NCI-H2029 (cell line): ENCODE measurements around the gene MCHR1.
"Not testable (repeated sequence)": the region's sequence is repeated elsewhere in the genome, so short reads cannot be mapped to it uniquely, and the experiment has no call there.

Source experiments
- DNase-seq: peaks from one replicate; lab custom pipeline; 2025; lab: John Stamatoyannopoulos, UW

MCHR1 gene

GRCh38 chr22:40656651-40657050 lies 22.6 kb upstream of the MCHR1 start:
- DNase-seq, result not testable (repeated sequence)

DNA sequence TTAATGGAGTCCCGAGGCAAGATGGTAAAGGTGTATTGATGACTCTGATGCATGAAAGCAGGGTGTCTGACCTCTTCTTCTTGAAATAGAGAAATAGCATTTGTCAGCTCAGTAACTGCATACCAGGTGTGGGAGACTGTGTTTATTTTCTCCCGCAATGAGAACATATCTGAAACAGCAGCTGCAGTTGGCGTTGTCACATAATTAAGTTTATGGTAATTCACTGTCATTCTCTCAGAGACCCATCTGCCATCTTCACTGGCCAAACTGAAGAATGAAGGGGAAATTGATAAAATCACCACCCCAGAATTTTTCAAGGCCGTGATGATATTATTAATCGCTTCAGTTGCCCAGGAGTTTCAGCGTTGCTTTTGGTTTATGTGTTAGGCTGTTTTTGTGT lies 20.1 kb upstream of the MCHR1 start:
- DNase-seq, result no peak

DNA sequence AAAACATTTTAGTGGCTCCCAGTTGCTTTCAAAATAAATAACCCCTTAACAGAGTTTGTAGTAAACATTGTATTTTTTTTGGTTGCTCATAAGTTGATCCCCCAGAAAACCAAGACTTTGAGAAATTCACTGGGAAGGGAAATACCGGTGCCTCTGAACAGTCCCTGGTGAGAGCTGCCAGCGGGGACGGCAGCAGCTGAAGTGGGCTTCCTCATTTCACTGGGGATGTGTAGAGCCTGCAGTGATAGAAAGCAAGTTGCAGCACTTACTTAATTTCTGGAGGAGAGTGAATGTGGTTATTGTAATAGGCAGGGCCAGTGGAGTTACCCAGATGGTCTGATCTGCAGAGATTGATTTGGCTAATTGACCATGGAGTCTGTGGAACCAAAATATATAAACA lies 18.6 kb upstream of the MCHR1 start:
- no peak for DNase-seq

DNA sequence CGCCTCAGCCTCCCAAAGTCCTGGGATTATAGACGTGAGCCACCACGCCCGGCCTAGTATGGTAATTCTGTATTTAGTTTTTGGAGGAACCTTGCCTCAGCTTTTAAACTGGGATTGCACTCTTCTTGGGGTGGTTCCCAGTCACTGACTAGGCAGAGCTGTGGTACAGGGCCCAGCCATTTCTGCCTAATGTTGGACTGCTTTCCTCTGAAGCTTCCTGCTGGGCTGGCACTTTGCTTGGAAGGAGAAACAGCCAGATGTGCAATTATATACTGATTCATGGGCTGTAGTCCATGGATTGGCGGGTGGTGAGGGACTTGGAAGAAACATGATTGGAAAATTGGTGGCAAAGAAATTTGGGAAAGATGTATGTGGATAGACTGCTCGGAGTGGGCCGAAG lies 17.6 kb upstream of the MCHR1 start:
- DNase-seq, result no peak

DNA sequence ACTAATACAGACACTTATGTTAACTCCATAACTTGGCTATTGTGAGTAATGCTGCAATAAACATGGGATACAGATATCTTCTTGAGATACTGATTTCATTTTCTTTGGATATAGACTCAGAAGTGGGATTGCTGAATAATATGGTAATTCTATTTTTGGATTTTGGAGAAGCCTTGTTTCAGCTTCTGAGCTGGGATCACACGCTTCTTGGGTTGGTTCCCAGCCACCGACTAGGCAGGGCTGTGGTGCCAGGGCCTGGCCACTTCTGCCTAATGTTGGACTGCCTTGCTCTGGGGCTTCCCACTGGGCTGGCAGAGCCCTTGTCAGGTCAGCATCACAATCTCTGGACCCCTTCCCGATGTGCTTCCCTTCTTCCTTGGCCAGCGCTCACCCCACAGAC lies 14.0 kb upstream of the MCHR1 start:
- no peak for DNase-seq

DNA sequence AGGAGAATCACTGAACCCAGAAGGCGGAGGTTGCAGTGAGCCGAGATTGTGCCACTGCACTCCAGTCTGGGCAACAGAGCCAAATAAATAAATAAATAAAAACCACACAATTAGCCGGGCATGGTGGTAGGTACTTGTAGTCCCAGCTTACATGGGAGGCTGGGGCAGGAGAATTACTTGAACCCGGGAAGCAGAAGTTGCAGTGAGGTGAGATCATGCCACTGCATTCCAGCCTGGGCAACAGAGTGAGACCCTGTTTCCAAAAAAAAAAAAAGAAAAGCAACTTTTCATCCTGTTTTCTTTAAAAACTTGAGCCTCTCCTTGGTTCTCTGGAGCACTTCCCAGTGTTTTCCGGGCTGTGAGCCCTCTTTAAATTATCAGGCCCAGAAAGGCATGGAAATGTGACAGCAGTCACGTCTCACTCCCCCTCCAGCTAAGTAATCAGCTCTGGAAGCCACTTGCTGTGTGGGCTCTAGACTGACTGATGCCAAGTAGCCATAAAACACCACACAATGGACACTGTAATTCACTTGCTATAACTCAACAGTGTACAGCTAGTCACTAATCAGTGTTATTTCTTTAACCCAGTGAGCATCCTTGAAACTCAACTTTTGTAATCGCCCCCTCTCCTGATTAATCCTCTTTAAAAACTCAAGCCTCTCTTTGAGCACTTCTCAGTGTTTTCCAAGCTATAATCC lies 13.0 kb upstream of the MCHR1 start:
- no peak for DNase-seq

DNA sequence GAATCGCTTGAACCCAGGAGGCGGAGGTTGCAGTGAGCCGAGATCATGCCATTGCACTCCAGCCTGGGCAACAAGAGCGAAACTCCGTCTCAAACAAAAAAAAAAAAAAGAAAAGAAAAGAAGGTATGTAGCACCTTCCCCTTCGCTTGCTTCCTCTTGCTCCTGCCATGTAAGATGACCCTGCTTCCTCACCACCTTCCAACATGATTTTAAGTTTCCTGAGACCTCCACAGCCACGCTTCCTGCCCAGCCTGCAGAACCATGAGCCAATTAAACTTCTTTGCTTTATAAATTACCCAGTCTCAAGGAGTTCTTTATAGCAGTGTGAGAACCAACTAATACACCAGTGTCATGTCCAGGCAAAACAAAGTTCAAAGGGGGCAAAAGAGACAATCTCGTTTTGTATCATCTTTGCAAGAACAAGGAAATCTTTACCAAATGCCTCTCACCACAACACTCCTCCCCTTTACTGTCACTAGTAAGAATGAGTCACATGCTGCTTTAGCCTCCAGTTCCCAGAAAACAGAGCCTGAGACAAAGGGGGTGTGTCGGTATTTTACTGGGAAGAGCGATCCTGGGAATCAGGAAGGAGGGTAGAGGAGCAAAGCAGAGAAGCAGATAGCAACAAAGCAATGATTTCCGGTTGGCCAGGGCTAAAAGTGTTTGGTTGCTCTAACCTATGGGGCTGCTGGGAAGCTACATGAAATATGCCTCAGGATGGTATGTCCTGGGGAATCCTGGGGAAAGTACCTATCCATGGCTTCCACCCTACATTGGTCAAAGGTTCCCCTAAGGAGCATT lies 10.5 kb upstream of the MCHR1 start:
- DNase-seq, result no peak

DNA sequence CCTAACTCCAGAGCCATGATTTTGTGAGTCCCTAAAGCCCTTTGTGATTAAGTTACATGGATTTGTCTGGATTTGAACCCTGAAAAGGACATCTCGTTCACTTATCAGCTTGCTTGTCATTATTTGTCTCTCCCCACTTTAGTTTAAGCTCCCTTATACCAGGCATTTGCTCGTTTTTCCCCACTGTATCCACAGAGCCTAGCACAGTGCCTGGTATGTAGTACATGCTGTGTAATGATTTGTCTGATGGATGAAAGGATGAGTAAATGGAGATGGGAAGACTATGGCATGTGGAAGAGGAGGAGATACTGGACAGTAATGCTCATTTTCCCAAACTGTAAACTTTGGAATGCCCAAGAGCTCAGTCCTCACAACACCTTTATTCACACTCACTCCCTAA lies 9.2 kb upstream of the MCHR1 start:
- DNase-seq, result no peak

DNA sequence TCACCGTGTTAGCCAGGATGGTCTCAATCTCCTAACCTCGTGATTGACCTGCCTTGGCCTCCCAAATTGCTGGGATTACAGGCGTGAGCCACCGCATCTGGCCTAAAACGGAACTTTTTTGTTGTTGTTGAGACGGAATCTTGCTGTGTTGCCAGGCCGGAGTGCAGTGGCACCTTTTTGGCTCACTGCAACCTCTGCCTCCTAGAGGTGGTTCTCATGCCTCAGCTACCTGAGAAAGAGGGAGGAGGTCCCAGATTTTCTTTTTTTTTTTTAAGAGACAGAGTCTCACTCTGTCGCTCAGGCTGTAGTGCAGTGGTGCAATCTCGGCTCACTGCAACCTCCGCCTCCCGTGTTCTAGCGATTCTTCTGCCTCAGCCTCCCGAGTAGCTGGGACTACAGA lies 7.9 kb upstream of the MCHR1 start:
- no peak for DNase-seq

GRCh38 chr22:40671796-40672360 lies 7.4 kb upstream of the MCHR1 start:
- DNase-seq, result no peak

- DNase-seq, result no peak
These were observed 6.3 kb upstream of the MCHR1 start for GRCh38 chr22:40673017-40673416.

DNA sequence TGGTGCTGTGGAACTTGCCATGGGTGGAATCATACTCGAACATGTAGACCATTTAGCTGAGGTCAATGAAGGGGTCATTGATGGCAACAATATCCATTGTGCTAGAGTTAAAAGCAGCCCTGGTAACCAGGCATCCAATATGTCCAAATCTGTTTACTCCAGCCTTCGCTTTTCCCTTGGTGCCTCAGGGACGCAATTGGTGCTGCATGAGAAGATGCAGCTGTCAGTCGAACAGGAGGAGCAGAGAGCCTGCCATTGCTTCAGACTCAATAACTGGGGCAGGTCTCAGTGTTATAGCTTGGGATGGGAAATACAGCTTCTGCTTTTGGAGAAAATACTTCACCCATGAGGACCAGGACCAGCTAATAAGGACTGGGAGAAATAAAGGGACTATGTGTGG lies 5.0 kb upstream of the MCHR1 start:
- DNase-seq, result no peak

DNA sequence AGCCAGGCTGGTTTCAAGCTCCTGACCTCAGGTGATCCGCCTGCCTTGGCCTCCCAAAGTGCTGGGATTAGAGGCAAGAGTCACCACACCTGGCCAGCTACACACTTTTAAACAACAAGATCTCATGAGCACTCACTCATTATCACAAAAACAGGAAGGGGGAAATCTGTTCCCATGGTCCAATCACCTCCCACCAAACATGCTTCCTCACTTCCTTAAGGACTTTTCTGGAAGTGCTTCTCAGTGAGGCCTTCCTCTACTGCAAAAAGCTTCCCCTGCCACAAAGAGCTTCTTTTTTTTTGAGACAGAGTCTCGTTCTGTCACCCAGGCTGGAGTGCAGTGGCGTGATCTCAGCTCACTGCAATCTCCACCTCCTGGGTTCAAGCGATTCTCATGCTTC lies 3.1 kb upstream of the MCHR1 start:
- not testable (repeated sequence) for DNase-seq

- no peak for DNase-seq
These were observed 2.6 kb upstream of the MCHR1 start for GRCh38 chr22:40676644-40677043.

GRCh38 chr22:40678493-40679248 lies 613 bp upstream of the MCHR1 start:
- DNase-seq, result no peak

DNA sequence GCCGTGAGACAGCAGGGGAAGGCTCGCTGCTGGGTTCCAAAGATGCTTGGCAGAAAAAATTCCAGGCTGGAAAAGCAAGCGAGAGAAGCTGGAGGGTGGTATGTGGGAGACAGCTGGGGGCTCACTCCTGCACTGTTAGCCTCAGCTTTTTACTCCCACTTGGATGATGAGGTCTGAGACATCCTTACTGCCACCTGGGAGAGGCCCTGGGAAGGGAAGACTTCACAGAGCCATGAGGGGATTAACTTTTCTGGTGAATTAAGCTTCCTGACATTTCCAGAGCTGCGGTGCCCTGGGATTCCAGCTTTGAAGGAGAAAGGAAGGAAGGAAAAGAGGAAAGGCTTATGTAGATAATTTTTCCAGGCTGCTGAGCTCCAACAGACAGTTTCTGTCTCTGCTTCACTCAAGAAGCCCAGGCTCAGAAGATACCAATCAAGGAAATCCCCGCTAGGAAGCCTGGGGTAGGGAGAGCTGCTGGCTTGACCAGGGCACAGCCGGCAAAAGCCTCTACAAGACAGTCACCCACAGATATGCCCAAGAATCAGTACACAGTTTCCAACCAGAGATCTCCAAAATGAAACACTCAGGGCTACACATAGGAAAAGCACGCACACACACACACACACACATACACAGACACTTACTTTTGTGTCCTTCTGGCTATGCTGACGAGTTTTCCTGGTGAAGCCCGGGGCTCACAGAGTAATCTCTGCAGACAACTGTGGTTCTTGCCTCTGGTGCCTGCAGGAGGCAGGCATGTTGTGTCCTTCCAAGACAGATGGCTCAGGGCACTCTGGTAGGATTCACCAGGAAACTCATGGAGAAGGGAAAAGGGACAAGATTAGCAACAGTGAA lies 907 bp downstream of the MCHR1 start:
- DNase-seq, result no peak

DNA sequence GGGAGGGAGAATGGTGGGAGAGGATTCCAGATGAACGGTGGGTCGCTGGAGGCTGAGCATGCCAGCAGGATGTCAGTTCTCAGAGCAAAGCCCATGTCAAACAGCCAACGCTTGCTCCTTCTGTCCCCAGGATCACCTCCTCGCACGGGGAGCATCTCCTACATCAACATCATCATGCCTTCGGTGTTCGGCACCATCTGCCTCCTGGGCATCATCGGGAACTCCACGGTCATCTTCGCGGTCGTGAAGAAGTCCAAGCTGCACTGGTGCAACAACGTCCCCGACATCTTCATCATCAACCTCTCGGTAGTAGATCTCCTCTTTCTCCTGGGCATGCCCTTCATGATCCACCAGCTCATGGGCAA lies 1.5 kb downstream of the MCHR1 start:
- DNase-seq, result no peak

DNA sequence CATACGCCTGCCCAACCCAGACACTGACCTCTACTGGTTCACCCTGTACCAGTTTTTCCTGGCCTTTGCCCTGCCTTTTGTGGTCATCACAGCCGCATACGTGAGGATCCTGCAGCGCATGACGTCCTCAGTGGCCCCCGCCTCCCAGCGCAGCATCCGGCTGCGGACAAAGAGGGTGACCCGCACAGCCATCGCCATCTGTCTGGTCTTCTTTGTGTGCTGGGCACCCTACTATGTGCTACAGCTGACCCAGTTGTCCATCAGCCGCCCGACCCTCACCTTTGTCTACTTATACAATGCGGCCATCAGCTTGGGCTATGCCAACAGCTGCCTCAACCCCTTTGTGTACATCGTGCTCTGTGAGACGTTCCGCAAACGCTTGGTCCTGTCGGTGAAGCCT lies 2.2 kb downstream of the MCHR1 start:
- DNase-seq, result no peak

DNA sequence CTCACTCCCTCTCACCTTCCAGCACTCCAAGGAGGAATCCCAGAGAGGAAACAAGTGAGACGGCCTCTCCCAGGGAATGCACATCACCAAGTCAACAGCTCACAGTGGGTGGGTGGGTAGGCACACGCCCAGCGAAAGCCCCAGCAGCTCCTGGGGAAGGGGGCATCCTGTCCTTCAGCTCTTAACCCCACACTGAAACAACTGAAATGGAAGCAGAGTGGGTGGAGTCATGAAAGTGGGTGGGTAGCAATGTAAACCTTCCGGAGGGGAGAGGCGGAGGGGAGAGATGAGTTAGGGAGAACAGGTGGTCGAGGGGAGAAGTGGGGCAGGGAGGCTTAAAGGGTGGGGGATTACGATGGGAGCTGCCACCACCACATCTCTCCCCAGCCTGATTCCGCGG lies 5.4 kb downstream of the MCHR1 start:
- DNase-seq, result no peak

DNA sequence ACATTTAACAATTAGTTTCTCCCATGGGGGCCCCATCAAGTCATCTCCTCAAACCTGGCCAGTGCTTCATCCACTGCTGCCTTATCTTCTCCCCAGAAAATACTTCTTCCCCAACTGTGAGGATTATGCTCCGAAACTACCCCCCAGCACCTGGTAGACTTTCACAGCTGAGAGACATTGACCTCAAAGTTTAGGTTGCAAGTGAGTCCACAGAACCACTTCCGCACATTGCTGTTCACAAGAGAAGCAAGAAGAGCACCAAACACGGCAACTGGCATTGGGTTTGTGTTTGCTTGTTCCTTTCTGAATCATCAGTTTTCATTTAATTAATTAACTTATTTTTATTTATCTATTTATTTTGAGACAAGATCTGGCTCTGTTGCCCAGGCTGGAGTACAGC lies 6.1 kb downstream of the MCHR1 start:
- no peak for DNase-seq

GRCh38 chr22:40687706-40688105 lies 8.4 kb downstream of the MCHR1 start:
- no peak for DNase-seq

DNA sequence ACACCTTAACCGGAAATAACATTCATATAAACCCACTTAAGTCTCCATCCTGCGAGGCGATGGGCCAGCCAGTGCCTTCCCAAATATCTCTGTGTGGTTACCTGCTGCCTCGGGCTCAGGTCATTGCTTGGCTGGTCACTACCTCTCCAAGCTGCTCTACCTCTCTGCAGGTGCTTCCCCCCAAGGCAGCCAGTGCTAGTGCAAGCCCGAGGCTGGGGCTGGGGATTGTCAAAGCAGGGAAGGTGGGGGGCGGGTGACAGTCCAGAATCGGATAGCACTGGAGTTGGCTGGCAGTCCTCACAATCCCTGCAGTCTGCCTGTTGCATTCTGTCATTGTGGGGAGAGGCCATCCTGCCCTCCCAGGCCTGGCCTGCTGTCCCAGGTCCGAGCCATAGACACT lies 11.1 kb downstream of the MCHR1 start:
- DNase-seq, result no peak
